ENCODE results near the gene GPM6B. TPM values are rescaled to one million over a fixed set of nuclear protein-coding genes. Genes with fewer than 3 reads are reported as not detected.

GPM6B gene
- total RNA-seq, 1 donor from 2014 or later, result under 0.01 TPM

GRCh38 chrX:13803116-13803515 is 13.8 kb downstream of the GPM6B start:
- no peak for TF ChIP-seq CTCF (IDR thresholded peaks at IDR 0.05; ENCODE audit: insufficient read depth, low read length, severe bottlenecking)
- no peak for FAIRE-seq
- no peak for DNase-seq (ENCODE audit: low read depth)
- H3K27me3 ChIP-seq (ENCODE audit: control insufficient read depth, insufficient read depth, low read length), result no peaks in the 10 kb centered on the region
- H3K4me3 ChIP-seq (ENCODE audit: low read depth, low read length), result no peak overlapping the region
- no peaks in the 10 kb centered on the region for H3K36me3 ChIP-seq (ENCODE audit: control insufficient read depth, insufficient read depth, low read length)

GRCh38 chrX:13798184-13798583 is 18.7 kb downstream of the GPM6B start:
- Histone ChIP-seq H3K27me3 (ENCODE audit: control insufficient read depth, insufficient read depth, low read length) (no peaks in the 10 kb centered on the region), H3K4me3 (ENCODE audit: low read depth, low read length) (no peak overlapping the region), H3K36me3 (ENCODE audit: control insufficient read depth, insufficient read depth, low read length) (no peaks in the 10 kb centered on the region)
- FAIRE-seq (no peak), DNase-seq (ENCODE audit: low read depth) (no peak)
- no peak for TF ChIP-seq CTCF (IDR thresholded peaks at IDR 0.05; ENCODE audit: insufficient read depth, low read length, severe bottlenecking)

GRCh38 chrX:13797512-13797911 is 19.4 kb downstream of the GPM6B start:
- no peak for TF ChIP-seq CTCF (IDR thresholded peaks at IDR 0.05; ENCODE audit: insufficient read depth, low read length, severe bottlenecking)
- Histone ChIP-seq H3K4me3 (ENCODE audit: low read depth, low read length) (no peak overlapping the region), H3K27me3 (ENCODE audit: control insufficient read depth, insufficient read depth, low read length) (no peaks in the 10 kb centered on the region), H3K36me3 (ENCODE audit: control insufficient read depth, insufficient read depth, low read length) (no peaks in the 10 kb centered on the region)
- DNase-seq (ENCODE audit: low read depth) (no peak), FAIRE-seq (peak; percentile 91)

GRCh38 chrX:13794417-13794816 is 22.5 kb downstream of the GPM6B start:
- no peaks in the 10 kb centered on the region for H3K27me3 ChIP-seq (ENCODE audit: control insufficient read depth, insufficient read depth, low read length)
- no peak for FAIRE-seq

GRCh38 chrX:13793897-13794296 is 23.0 kb downstream of the GPM6B start:
- Histone ChIP-seq H3K27me3 (ENCODE audit: control insufficient read depth, insufficient read depth, low read length) (no peaks in the 10 kb centered on the region), H3K36me3 (ENCODE audit: control insufficient read depth, insufficient read depth, low read length) (no peaks in the 10 kb centered on the region), H3K4me3 (ENCODE audit: low read depth, low read length) (no peak overlapping the region)
- DNase-seq (ENCODE audit: low read depth) (no peak), FAIRE-seq (no peak)
- no peak for TF ChIP-seq CTCF (IDR thresholded peaks at IDR 0.05; ENCODE audit: insufficient read depth, low read length, severe bottlenecking)

More at GRCh38 chrX:13794417-13794816, 22.5 kb downstream of the GPM6B start:
- no peak for TF ChIP-seq CTCF (IDR thresholded peaks at IDR 0.05; ENCODE audit: insufficient read depth, low read length, severe bottlenecking)
- no peak for DNase-seq (ENCODE audit: low read depth)
- Histone ChIP-seq H3K36me3 (ENCODE audit: control insufficient read depth, insufficient read depth, low read length) (no peaks in the 10 kb centered on the region), H3K4me3 (ENCODE audit: low read depth, low read length) (no peak overlapping the region)

- FAIRE-seq, result no peak
- H3K27me3 ChIP-seq (ENCODE audit: control insufficient read depth, insufficient read depth, low read length), result no peaks in the 10 kb centered on the region
- no peak for TF ChIP-seq CTCF (IDR thresholded peaks at IDR 0.05; ENCODE audit: insufficient read depth, low read length, severe bottlenecking)
- no peak for DNase-seq (ENCODE audit: low read depth)
- H3K4me3 ChIP-seq (ENCODE audit: low read depth, low read length), result no peak overlapping the region
- H3K36me3 ChIP-seq (ENCODE audit: control insufficient read depth, insufficient read depth, low read length), result no peaks in the 10 kb centered on the region
Measured at GRCh38 chrX:13791559-13791958, 25.3 kb downstream of the GPM6B start.
